ENCODE results near the gene GGT5. TPM values are rescaled to one million over a fixed set of nuclear protein-coding genes. Genes with fewer than 3 reads are reported as not detected.

The GGT5 gene
- total and polyA plus RNA-seq, 2 of the 13 experiments (the other 11 are each of a cell fraction or from before 2014, with no cell fraction given), result 0.69 to 3.1 TPM

DNA sequence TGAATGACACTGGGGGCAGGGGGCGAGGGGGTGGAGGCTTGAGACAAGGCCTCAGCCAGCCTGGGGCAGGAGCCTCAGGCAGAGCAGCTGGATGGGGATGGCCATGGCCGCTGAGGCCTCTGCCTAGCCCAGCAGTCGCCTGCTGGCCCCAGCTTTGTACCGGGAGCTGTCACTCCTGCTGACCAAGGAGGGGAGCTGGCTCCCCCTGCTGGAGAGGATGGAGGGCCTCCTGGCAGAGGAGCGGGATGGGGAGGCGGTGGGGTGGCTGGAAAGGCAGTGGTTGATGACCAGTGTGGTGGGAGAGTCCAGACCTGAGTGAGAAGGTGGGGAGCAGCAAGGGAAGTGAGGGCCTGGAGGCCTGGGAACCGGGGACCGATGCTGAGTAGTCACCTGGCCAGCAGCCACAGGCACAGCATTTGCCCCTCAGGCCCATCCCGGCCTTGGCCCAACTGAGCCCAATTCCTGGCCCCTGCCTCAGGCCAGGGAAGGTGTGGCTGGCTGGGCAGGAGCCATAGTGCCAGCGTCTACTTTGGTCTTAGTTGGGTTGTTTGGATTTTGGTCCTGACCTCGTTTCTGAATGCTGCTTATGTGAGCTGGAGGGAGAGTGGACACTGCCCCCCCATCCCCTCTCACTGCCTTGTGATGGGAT is 69.6 kb downstream of the GGT5 start (continued):
- TF ChIP-seq, protein P1, sequence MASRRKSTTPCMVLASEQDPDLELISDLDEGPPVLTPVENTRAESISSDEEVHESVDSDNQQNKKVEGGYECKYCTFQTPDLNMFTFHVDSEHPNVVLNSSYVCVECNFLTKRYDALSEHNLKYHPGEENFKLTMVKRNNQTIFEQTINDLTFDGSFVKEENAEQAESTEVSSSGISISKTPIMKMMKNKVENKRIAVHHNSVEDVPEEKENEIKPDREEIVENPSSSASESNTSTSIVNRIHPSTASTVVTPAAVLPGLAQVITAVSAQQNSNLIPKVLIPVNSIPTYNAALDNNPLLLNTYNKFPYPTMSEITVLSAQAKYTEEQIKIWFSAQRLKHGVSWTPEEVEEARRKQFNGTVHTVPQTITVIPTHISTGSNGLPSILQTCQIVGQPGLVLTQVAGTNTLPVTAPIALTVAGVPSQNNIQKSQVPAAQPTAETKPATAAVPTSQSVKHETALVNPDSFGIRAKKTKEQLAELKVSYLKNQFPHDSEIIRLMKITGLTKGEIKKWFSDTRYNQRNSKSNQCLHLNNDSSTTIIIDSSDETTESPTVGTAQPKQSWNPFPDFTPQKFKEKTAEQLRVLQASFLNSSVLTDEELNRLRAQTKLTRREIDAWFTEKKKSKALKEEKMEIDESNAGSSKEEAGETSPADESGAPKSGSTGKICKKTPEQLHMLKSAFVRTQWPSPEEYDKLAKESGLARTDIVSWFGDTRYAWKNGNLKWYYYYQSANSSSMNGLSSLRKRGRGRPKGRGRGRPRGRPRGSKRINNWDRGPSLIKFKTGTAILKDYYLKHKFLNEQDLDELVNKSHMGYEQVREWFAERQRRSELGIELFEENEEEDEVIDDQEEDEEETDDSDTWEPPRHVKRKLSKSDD (CRISPR knock-in tag; IDR thresholded peaks at IDR 0.05; ENCODE audit: low read depth), result no peak
- TF ChIP-seq ZNF563 (CRISPR knock-in tag; IDR thresholded peaks at IDR 0.05) (no peak), MAFF (IDR thresholded peaks at IDR 0.05; ENCODE audit: low read depth, low read length) (no peak), ZNF567 (CRISPR knock-in tag; IDR thresholded peaks at IDR 0.05; ENCODE audit: borderline replicate concordance) (no peak), PHF5A (CRISPR knock-in tag; IDR thresholded peaks at IDR 0.05; ENCODE audit: low read depth, unreplicated experiment) (no peak), ZNF382 (CRISPR knock-in tag; IDR thresholded peaks at IDR 0.05; ENCODE audit: borderline replicate concordance) (no peak), ZNF251 (CRISPR knock-in tag; IDR thresholded peaks at IDR 0.05) (no peak), CENPT (CRISPR knock-in tag; IDR thresholded peaks at IDR 0.05; ENCODE audit: low read depth) (no peak), ZNF263 (CRISPR knock-in tag; IDR thresholded peaks at IDR 0.05) (no peak), HNRNPK (IDR thresholded peaks at IDR 0.05; ENCODE audit: low read depth, low read length, poor library complexity, severe bottlenecking) (no peak), GFI1 (CRISPR knock-in tag; IDR thresholded peaks at IDR 0.05; ENCODE audit: borderline replicate concordance) (no peak), ARNT2 (CRISPR knock-in tag; IDR thresholded peaks at IDR 0.05; ENCODE audit: low read depth) (no peak), RELA (CRISPR knock-in tag; IDR thresholded peaks at IDR 0.05) (no peak), ZNF253 (CRISPR knock-in tag; IDR thresholded peaks at IDR 0.05; ENCODE audit: borderline replicate concordance) (no peak), KLF15 (CRISPR knock-in tag; IDR thresholded peaks at IDR 0.05; ENCODE audit: borderline replicate concordance) (no peak), ONECUT2 (CRISPR knock-in tag; IDR thresholded peaks at IDR 0.05) (no peak), SAFB2 (CRISPR knock-in tag; IDR thresholded peaks at IDR 0.05; ENCODE audit: borderline replicate concordance, low read depth) (no peak), SMAD3 (CRISPR knock-in tag; IDR thresholded peaks at IDR 0.05) (no peak), CAMTA2 (CRISPR knock-in tag; IDR thresholded peaks at IDR 0.05; ENCODE audit: borderline replicate concordance) (no peak), RBAK (CRISPR knock-in tag; IDR thresholded peaks at IDR 0.05) (no peak), MIER3 (CRISPR knock-in tag; IDR thresholded peaks at IDR 0.05; ENCODE audit: borderline replicate concordance) (no peak)
- TF ChIP-seq, protein P2, sequence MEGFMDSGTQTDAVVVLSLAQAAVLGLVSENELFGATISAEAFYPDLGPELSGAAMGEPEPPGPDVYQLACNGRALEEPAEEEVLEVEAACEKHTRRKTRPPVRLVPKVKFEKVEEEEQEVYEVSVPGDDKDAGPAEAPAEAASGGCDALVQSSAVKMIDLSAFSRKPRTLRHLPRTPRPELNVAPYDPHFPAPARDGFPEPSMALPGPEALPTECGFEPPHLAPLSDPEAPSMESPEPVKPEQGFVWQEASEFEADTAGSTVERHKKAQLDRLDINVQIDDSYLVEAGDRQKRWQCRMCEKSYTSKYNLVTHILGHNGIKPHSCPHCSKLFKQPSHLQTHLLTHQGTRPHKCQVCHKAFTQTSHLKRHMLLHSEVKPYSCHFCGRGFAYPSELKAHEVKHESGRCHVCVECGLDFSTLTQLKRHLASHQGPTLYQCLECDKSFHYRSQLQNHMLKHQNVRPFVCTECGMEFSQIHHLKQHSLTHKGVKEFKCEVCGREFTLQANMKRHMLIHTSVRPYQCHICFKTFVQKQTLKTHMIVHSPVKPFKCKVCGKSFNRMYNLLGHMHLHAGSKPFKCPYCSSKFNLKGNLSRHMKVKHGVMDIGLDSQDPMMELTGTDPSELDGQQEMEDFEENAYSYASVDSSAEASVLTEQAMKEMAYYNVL (CRISPR knock-in tag; IDR thresholded peaks at IDR 0.05; ENCODE audit: borderline replicate concordance), result no peak
- TF ChIP-seq, protein P3, sequence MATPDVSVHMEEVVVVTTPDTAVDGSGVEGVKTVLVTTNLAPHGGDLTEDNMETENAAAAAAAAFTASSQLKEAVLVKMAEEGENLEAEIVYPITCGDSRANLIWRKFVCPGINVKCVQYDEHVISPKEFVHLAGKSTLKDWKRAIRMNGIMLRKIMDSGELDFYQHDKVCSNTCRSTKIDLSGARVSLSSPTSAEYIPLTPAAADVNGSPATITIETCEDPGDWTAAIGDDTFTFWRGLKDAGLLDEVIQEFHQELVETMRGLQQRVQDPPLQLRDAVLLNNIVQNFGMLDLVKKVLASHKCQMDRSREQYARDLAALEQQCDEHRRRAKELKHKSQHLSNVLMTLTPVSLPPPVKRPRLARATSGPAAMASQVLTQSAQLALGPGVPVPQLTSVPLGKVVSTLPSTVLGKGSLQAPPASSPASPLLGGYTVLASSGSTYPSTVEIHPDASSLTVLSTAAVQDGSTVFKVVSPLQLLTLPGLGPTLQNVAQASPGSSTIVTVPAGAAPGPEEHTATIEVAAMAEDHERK (CRISPR knock-in tag; IDR thresholded peaks at IDR 0.05; ENCODE audit: low read depth), result no peak

Measured in HepG2 (cell line).